HL-60 (cell line): ENCODE measurements around the gene SUCO.

Experiments used
- GABPA ChIP-seq: IDR thresholded peaks from 2 replicates; pipeline ENCODE4 v1.6.1; 2012; ENCODE audit warnings: low read depth
- POLR2AphosphoS5 ChIP-seq: IDR thresholded peaks from 2 replicates; pipeline ENCODE4 v1.6.1; 2012; ENCODE audit warnings: low read depth
- SPI1 ChIP-seq: IDR thresholded peaks from 2 replicates; pipeline ENCODE4 v1.6.1; 2012; ENCODE audit warnings: low read depth, mild to moderate bottlenecking, borderline replicate concordance
- TF ChIP-seq, protein P1 (sequence below): IDR thresholded peaks from one replicate; pipeline ENCODE4 v1.5.1; 2011; ENCODE audit warnings: low read length, control low read depth, inconsistent platforms; ENCODE audit not compliant: insufficient read depth
- TF ChIP-seq, protein P2 (sequence below): IDR thresholded peaks from 2 replicates; pipeline ENCODE4 v1.6.1; 2012; ENCODE audit warnings: low read depth; ENCODE audit not compliant: insufficient replicate concordance

- TF ChIP-seq, protein P1, sequence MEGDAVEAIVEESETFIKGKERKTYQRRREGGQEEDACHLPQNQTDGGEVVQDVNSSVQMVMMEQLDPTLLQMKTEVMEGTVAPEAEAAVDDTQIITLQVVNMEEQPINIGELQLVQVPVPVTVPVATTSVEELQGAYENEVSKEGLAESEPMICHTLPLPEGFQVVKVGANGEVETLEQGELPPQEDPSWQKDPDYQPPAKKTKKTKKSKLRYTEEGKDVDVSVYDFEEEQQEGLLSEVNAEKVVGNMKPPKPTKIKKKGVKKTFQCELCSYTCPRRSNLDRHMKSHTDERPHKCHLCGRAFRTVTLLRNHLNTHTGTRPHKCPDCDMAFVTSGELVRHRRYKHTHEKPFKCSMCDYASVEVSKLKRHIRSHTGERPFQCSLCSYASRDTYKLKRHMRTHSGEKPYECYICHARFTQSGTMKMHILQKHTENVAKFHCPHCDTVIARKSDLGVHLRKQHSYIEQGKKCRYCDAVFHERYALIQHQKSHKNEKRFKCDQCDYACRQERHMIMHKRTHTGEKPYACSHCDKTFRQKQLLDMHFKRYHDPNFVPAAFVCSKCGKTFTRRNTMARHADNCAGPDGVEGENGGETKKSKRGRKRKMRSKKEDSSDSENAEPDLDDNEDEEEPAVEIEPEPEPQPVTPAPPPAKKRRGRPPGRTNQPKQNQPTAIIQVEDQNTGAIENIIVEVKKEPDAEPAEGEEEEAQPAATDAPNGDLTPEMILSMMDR, result no peak
- TF ChIP-seq SPI1 (no peak), POLR2AphosphoS5 (no peak), GABPA (no peak)
- TF ChIP-seq, protein P2, sequence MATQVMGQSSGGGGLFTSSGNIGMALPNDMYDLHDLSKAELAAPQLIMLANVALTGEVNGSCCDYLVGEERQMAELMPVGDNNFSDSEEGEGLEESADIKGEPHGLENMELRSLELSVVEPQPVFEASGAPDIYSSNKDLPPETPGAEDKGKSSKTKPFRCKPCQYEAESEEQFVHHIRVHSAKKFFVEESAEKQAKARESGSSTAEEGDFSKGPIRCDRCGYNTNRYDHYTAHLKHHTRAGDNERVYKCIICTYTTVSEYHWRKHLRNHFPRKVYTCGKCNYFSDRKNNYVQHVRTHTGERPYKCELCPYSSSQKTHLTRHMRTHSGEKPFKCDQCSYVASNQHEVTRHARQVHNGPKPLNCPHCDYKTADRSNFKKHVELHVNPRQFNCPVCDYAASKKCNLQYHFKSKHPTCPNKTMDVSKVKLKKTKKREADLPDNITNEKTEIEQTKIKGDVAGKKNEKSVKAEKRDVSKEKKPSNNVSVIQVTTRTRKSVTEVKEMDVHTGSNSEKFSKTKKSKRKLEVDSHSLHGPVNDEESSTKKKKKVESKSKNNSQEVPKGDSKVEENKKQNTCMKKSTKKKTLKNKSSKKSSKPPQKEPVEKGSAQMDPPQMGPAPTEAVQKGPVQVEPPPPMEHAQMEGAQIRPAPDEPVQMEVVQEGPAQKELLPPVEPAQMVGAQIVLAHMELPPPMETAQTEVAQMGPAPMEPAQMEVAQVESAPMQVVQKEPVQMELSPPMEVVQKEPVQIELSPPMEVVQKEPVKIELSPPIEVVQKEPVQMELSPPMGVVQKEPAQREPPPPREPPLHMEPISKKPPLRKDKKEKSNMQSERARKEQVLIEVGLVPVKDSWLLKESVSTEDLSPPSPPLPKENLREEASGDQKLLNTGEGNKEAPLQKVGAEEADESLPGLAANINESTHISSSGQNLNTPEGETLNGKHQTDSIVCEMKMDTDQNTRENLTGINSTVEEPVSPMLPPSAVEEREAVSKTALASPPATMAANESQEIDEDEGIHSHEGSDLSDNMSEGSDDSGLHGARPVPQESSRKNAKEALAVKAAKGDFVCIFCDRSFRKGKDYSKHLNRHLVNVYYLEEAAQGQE, result no peak
Observed at GRCh38 chr1:172638885-172639831, 106.2 kb downstream of the SUCO start.
